HG03460 (cell line): Measurements from ENCODE around the gene MEG3.

Experiments
- ATAC-seq: cut with Tn5 transposase; IDR thresholded peaks from one replicate; pipeline ENCODE4 v1.9.1; 2021; ENCODE audit not compliant: unreplicated experiment

The MEG3 gene

DNA sequence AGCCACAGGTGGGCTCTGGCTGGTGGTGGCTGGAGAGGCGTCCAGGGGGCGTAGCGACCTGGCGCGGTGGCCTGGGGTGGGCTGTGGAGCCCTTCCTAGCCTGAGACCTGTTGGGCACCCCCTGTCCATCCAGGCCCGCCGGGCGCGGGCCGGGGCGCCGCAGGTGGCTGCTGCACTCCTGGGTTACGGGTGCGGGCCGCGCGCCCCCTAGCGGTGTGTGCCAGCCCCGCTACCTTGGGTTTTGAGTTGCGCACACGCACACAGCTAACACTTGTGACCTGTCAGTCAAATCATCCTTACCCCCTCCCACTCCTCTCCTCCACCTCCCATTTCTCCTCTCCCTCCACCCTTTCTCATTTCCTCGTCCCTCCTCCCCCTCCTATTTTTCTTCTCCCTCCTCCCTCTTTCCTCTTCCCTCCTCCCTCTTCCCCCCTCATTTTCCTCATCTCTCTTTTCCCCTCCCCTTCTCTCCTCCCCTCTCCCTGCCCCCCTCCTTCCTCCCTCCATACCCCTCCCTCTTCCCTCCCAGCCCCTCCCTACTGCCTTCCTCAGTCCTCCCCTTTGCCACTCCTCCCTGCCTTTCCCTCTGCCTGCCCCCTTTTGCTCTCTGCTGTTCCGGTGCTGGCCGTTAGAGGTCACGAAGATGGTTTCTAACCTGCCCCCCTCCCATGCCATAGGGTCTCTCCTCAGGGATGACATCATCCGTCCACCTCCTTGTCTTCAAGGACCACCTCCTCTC, 2.3 kb downstream of the MEG3 start:
- no peak for ATAC-seq

DNA sequence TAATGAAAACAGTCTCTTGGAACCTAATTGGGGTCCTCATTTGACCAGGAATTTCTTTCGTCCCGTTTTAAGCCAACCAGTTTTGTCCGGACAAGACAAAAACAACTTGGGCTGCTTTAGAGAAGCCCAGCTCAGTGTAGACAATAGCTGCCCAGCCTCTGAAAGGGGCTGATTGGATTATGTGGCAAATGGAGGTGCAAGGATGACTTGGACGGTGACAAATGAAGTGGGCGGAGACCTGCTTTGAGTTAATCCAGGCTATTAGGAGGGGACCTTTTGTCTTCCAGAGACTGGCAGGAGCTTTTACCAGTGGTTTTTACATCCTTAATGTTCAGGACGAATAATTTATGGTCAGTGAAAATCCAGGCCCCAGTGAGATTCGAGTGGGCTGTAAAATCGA, 4.8 kb downstream of the MEG3 start:
- ATAC-seq = no peak

DNA sequence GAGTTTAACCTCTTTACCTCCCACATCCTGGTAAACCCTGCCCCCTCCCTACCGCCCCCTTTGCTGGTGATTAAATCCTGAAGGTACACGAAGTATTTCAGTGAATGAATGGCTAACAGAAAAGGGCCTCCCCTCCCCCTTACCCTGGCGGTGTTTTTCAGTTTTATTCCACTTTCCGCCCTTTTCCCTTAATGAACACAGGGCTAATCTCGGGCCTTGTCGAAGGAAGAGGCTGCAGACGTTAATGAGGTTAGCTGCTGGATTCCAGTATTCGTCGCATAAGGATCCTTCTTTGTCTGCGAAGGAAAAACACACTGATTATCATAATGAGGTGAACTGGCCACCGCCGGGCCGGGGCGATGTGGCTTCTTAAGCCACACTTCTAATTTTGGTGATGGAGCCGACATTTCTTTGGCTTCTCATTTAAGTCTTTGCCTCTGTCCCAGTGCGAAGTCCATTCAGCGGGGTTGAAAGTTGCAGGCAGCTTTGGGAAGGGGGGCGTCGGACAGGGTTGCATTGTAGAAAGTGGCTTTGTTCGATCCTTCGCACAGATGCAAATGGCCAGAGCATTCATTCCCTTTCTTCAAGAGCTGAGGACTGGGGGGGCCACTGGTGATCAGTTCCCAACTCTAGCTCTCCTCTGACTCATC, 6.5 kb downstream of the MEG3 start:
- no peak for ATAC-seq

DNA sequence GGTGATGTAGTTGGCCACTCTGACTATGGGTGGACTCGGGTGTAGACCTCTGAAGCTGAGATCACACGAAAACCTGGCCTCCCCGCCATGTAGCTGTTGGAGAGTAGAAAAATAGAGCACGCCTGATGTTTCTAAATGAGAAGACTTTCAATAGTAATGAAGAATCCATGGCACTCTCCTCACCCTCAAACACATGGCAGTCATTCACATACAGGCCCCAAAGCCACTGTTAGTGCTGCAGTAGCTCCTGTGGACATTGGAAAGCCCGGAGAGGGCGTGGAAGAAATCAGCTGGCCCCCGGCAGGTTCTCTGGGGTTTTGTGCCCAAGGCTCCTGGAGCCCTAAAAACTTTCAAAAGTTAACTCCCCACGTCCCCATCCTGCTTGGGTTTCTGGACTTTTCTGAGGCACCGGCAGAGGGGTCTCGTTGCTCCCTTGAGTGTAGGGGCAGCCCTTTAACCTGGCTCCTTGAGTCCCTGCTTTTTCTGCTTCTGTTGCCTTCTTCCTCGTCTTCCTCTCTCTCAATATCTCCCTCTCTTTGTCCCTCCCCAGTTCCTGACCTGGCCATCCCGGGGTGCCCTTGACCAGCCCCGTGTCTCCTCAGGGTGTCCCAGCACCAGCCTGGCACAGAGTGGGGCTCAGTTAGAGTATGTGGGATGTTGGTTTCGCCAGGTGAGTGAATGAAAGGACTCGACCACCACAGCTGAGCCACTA, 8.3 kb downstream of the MEG3 start:
- ATAC-seq = no peak

DNA sequence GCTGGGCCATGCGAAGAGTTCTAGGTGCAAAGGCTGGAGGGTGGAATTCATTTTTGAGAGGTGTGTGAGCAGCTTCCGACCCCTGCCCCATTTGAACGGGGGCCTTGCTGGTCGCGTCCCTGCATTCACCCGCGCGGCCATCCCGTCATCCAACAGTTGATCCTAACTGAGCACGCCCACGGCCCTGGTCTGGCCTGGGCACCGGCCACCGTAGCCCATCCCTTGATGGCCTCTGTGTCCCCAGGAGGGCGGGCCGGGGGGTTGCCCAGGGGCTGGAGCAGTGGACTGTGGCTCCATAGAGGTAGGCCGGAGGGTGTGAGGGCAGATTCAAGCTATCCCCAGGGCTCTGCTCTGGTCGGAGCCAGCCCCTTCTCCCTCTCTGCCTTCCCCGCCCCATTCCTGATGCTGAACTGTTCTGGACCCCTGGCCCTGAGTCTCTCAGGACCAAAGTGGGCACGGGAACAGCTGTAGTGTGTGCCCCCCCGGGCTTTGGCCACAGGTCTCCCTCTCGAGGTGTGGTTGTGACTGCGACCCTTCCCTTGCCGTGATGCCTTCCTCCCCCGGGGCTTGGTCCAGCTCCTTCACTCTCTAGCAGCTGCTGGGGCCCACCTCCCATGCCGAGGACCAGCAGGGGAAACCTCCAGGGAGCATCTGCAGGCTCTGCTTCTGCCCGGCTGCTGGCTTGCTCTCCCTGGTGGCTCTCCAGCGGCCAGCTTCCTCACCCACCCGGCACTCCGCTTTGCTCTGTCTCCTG, 9.1 kb downstream of the MEG3 start:
- ATAC-seq = no peak

DNA sequence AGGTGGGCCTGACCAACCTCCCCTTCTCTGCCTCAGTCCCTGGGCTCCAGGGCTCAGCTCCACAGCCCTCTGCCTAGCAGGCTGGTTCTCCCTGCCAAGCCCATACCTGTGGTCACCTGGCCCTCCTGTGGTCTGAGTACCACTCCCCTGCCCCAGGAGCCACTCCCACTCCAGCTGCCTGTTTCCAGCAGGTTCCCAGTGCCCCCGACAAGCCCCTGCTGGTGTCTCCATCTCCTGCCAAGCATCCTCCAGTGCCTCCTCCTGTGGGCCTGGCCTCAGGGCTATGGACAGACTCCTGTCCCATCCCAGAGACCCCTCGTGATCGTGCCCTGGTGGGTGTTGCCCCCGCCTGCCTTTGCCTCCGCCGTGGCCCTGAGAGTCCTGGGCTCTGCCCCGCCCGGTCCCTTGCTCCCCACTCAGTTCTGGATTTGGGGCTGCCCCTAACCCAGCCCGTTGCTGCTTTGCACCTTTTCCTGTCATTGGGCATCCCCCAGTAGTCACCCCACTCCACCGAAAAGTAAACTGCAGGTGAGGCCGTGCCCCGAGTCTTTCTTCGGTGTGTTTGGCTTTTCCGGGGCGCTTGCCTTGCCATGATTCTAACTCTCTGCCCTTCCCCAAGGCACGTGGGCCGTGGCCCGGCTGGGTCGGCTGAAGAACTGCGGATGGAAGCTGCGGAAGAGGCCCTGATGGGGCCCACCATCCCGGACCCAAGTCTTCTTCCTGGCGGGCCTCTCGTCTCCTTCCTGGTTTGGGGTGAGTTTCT, 9.8 kb downstream of the MEG3 start:
- no peak for ATAC-seq

DNA sequence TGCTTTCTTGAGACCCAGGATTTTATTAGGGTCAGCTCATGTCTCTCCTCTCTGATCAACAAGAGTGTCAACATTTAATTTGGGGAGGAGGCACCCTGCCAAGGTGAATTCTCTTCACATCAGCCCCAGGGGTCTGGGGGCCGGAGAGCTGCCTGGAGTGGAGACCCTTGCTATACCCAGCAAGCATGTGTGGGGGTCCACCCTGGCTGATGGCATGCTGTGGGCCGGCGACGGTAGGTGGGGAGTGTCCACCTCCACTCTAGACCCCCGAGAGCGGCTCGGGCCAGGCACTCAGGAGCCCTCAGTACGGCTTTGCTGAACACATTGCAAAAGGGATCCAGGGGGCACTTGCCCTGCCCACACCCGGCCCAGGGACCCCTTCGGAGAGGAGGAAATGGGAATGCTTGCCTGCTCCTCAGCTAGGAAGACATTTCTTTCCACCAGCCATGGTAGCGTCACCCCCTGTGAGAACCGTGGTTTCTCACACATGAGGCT, 10.4 kb downstream of the MEG3 start:
- no peak for ATAC-seq

DNA sequence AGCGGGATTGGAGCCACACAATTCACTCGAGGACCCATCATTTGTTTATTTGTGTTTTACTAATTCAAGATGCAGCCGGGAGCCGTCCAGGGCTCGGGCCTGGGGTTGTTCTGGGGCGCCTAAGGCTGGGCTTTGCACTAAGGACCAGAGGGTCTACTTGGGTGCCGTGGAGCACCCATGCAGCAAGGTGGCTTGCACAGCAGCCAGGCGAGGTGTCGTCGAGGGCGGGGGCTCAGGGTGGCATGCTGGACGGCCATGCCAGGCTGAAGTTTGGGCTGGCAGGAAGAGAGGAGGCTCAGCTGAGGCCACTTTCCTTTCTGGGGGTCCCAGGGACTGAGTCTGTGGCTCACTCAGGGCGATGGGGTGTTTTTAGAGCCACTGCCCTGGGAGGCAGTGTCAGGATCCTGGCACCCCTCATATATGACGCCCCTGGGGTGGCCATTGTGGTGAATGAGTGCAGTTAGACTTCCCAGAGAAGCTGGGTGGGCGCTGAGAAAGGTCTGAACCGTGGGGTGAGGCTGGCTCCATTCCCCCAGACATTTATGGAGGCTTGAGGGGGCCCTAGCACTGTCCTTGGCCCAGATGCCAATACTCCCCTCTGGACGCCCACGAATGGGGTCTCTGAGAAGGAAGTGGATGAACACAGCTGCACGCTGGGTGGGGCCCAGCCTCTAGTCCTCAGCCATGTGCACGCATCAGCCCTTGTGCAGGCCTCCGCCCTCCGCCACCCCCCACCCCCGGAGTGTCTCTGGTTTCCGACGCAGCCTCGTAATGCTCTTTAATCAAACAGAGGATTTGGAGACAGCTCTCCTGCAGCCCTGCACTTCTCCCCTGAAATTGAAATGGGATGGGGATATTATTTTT, 11.3 kb downstream of the MEG3 start:
- ATAC-seq = no peak

DNA sequence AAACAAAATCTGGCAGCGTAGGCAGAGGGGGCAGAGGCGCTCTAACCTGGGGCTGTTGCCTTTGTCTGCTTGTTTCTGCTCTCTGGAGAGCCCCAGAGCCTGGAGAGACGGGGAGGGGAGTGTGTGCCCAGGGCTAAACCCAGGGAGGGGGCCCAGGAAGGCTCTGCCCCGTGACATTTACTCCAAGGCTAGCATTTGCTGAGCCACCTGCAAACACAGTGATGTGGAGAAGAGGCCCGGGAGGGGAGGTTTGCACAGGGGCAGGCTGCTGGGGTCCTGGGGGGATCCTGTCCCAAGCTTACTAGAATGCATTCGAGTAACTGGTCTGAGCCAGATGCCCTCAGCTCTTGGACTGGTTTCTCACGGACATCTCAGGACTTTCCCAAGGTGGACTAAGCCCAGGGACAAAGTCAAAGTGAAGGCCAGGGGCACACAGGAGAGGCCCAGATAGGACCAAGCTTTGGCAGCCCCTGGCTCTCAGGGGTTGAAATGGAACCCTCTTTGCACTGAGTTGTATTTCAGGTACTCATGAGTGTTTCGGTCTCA, 12.0 kb downstream of the MEG3 start:
- no peak for ATAC-seq

DNA sequence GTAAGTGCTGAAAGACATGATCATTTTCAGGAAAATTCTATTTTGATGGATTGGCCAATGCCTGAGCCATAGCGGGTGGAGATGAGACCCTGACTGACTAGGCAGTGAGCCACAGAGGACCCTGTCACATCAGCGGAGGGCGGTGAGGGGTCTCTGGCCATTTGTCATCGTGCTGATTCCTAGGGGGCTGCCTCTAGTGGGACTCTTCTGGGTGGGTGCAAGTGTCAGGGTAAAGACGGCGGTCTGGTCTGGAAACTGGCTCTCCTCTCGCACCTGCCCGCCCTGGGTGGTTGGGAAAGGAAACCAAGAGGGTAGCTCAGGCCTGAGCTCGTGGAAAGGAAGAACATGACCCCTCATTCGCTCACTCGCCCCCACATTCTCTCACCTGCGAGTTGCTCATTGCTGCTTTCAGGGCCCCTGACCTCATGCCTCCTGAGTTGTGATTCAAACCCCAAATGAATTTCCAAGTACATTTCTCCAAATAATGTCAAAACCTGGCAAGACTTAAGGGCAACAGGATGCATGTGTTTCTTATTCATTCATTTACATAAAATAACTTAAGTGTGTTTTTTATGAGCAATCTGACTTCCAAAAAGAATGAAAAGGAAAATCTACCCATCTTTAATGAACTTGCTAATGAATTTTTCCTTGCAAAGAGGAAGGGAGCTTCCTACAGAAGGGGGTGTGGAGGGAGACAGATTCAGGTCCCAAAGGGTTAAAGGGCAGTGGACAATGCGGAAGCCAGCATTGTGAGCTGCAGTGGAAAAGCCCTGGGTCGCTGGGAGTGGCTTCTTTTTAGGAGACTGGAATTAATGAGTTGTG, 12.8 kb downstream of the MEG3 start:
- no peak for ATAC-seq

DNA sequence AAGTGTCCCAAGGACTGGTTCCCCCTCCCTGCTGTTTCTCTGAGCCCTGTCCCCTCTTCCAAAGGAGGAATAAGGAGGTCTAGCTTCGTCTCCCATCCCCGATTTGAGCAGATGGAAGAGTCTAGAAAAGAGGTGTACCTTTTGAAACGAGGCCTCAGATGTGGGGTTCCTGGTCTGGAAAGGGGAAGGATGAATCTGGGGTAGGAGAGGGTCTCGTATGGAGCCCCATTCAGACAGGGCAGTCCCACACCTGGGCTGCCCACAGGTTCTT, 13.3 kb downstream of the MEG3 start:
- no peak for ATAC-seq

DNA sequence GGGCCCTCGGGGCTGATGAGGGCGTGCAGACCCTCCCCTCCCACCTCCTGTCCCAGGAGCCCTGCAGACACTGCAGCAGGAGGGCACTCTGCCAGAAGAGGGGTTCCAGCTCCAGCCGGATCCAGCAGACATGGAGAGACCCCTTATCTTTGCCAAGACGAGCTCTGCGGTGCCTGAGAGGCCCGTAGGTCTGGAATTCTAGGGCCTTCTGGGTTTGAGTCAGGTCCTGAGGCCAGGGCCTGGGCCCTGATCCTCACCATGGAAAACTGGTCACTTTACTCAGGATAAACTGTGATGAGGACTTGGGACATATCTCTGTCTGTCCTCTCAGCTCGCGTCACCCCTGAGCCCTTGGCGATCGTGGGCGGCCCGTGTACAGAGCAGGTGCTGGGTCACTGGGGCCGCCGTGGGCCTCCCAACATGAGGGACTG, 13.8 kb downstream of the MEG3 start:
- ATAC-seq = no peak

DNA sequence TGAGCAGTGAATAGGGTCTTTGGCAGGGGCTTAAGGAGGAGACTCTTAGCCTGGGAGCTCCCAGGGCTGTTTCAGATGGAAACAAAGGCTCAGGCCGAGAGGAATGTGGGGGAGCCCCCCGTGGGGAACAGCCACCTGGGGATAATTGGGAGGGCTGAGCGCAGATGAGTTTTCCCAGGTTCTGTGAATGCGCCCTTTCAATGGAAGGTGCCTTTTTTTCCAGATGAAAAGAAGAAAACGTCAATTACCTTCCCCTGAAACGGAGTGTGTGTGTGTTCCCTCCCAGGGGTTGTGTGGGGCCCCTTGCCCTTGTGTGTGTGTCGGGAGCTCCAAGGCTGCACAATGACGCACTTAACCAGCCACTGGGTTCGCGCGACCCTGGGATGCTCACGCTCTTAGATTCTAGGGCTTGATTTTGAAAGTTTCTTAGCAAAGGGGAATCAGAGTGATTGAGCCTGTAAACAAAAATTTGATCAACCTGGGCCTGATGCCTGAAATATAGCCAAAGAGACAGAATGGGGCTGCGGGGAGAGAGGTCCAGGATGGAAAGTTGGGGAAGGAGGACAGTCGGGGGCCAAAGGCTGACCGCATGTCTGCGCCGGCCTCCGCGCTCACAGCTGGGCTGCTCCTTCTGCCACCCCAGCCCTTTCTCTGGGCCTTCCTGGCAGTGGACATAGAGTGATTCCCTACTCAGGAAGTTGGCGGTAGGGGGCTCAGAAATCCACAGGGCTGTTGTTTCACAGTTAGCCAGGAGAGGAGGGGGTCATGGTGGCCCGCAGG, 14.6 kb downstream of the MEG3 start:
- no peak for ATAC-seq

DNA sequence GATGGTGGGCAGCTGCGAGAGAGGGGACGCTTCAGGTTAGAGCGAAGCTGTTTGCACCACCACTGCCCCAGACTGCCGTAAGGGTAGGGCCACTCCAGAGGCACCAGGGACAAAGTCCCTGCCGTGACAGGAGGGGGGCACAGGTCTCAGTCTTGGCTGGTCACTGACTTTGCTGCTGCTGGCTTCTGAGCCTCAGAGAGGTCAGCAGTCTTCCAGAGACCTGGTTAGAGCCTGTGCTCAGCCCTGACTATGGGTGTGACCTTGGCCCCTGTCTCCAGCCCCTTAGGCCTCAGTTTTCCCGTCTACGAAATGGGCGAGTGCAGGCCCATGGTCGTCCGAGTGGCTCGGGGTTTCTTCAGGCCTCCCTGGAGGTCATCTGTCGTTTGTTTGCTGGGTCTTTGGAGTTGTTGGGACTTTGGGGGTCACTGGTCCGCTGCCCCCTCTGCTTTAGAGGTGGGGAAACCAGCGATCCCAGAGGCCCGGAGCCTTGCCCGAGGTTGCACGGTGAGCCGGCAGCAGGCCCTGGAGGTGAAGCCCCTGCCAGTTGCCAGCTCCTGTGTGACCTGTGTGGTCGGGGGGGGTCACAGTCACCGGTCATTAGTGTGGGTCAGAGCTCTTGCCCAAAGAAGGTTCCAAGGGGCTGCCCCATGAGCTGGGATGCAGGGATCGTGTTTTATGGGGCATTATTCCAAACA, 15.3 kb downstream of the MEG3 start:
- no peak for ATAC-seq

DNA sequence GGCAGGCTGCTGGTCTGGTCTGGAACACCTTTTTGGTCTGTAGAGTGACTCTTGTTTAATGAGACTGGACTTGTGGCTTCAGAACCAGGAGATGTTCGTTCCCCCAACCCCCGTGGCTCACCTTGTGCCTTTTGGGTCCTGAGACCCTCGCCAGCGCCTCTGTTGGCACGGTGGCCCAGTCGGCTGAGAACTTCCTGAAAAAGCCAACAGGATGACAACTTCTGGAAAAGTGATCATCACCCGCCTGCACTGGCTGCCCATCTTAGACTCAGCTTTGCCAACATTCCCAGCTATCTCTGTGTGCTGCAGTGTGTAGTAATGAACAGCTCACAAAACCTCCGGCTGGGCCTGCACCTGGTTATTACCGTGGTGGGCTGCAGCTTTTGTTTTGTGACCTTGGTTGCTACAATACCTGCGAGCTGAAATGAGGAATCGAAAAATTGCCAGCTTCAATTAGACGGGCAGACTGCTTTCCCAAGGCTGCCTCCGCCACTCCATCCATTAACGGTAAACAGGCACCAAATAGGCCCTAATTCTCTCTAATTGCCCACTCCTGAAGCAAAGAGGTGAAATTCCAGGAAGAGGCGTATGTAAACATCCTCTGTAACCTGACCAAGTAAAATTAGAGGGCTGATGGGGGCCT, 16.0 kb downstream of the MEG3 start:
- no peak for ATAC-seq

DNA sequence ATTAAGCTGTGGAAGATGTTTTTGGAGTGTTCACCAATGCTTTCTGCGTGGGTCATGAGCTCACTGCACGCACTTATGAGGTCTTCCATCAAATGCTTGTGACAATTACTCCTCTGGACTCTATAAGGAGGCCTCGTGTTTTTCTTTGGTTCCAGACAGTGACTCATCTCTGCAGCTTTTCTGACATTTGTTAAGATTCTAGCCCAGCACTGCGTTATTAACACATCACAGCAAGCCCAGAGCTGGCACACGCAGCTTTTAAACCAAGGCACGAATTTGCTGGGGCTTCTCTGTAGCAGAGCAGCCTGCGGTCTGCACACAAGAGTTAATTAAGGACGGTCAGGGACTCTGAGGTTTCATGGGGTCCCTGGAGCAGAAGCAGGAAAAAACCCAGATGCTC, 16.9 kb downstream of the MEG3 start:
- ATAC-seq = no peak

DNA sequence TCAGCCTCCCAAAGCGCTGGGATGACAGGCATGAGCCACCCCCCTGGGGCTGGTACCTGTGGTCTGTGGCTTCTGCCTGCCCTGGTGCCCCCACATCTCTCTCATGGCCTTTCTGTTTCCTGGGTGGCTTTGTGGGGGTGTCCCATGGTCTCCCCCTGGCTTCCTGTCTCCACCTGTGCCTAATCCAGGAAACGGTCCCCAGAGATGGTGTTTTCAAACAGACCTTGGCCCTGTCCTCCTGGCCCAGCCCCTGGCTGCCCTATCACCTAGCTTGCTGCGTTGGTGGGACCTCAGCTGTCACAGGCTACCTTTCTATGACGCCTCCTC, 18.1 kb downstream of the MEG3 start:
- no peak for ATAC-seq
